ENCODE measurements around the gene RUNX3. TPM values are rescaled to one million over a fixed set of nuclear protein-coding genes. Genes with fewer than 3 reads are reported as not detected.

The RUNX3 gene
- polyA plus RNA-seq, 3 donors, result 4.4 to 27.9 (median 6.7) TPM

- TF ChIP-seq, protein P1, sequence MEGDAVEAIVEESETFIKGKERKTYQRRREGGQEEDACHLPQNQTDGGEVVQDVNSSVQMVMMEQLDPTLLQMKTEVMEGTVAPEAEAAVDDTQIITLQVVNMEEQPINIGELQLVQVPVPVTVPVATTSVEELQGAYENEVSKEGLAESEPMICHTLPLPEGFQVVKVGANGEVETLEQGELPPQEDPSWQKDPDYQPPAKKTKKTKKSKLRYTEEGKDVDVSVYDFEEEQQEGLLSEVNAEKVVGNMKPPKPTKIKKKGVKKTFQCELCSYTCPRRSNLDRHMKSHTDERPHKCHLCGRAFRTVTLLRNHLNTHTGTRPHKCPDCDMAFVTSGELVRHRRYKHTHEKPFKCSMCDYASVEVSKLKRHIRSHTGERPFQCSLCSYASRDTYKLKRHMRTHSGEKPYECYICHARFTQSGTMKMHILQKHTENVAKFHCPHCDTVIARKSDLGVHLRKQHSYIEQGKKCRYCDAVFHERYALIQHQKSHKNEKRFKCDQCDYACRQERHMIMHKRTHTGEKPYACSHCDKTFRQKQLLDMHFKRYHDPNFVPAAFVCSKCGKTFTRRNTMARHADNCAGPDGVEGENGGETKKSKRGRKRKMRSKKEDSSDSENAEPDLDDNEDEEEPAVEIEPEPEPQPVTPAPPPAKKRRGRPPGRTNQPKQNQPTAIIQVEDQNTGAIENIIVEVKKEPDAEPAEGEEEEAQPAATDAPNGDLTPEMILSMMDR (IDR thresholded peaks at IDR 0.05), result no peak
- H4K20me1 ChIP-seq (ENCODE audit: insufficient read depth, low read length), result peaks cover 94% of the 10 kb centered on the region
- 75% methylated on average over 20 of the region's 21 CpGs for WGBS (ENCODE audit: insufficient coverage)
- H3K4me1 Mint-ChIP-seq, result peaks cover 11% of the 10 kb centered on the region
- no peaks in the 10 kb centered on the region for H3K9me3 ChIP-seq (replicated peaks in 1 of 2; ENCODE audit: control insufficient read depth in 1 of 2, insufficient read depth in 1 of 2, low read length in 2 of 2)
- H3K9ac ChIP-seq (ENCODE audit: insufficient read depth, low read length, poor library complexity, severe bottlenecking), result no peak overlapping the region
- no peak overlapping the region for H3K4me3 Mint-ChIP-seq
- H3K4me3 ChIP-seq (replicated peaks in 1 of 3; ENCODE audit: low read depth in 2 of 3, low read length in 3 of 3), result no peak overlapping the region
- H3K27me3 Mint-ChIP-seq (ENCODE audit: low read depth in 3 of 3), result peaks cover 1 to 3% (median 3%) of the 10 kb centered on the region in 3 donors
- H3K4me1 ChIP-seq (ENCODE audit: control insufficient read depth in 1 of 2, insufficient read depth in 2 of 2, low read length in 2 of 2), result no peaks in the 10 kb centered on the region
- peaks cover 40 to 65% of the 10 kb centered on the region in 2 donors for H3K36me3 Mint-ChIP-seq
- no peak for DNase-seq
- no peak overlapping the region for H3K4me2 ChIP-seq (replicated peaks; ENCODE audit: extremely low read depth, low read length, poor library complexity, severe bottlenecking)
- H2AFZ ChIP-seq (ENCODE audit: insufficient read depth, low read depth, low read length, poor library complexity, severe bottlenecking), result no peak overlapping the region
- H3K36me3 ChIP-seq (replicated peaks in 1 of 2; ENCODE audit: control insufficient read depth in 1 of 2, insufficient read depth in 2 of 2, low read length in 2 of 2), result peaks cover 15 to 69% of the 10 kb centered on the region in 2 donors
- H3K27ac Mint-ChIP-seq, result peak overlapping the region in 2 of 7 donors; percentile 26 to 48
- intact Hi-C loops (cut with micrococcal nuclease), result loop anchor here in 1 of 2 donors (10.0 kb wide), 1 partner anchor 289 kb away; no protein-coding TSS in a partner anchor
- no peaks in the 10 kb centered on the region for H3K27me3 ChIP-seq (ENCODE audit: control insufficient read depth in 2 of 2, insufficient read depth in 2 of 2, low read length in 2 of 2)
- H3K79me2 ChIP-seq (ENCODE audit: insufficient read depth, low read length), result no peaks in the 10 kb centered on the region
- peaks cover 0 to 2% (median 0%) of the 10 kb centered on the region in 7 donors for H3K9me3 Mint-ChIP-seq
- no peak overlapping the region for H3K27ac ChIP-seq (ENCODE audit: low read depth in 1 of 2, low read length in 2 of 2)
These were observed 14.1 kb downstream of the RUNX3 start for GRCh38 chr1:24915816-24916602.

- H3K27me3 Mint-ChIP-seq (ENCODE audit: low read depth in 3 of 3), result peaks cover 1 to 3% (median 3%) of the 10 kb centered on the region in 3 donors
These were observed 15.6 kb downstream of the RUNX3 start for GRCh38 chr1:24914226-24915069.

More at GRCh38 chr1:24914226-24915069, 15.6 kb downstream of the RUNX3 start:
- H3K9me3 ChIP-seq (replicated peaks in 1 of 2; ENCODE audit: control insufficient read depth in 1 of 2, insufficient read depth in 1 of 2, low read length in 2 of 2), result no peaks in the 10 kb centered on the region
- Mint-ChIP-seq H3K4me3 (no peak overlapping the region), H3K36me3 (peaks cover 40 to 56% of the 10 kb centered on the region in 2 donors), H3K9me3 (peaks cover 0 to 2% (median 0%) of the 10 kb centered on the region in 7 donors), H3K27ac (peak overlapping the region in 3 of 7 donors; percentile 19 to 52 (median 24)), H3K4me1 (peaks cover 18% of the 10 kb centered on the region)
- no peak overlapping the region for H3K9ac ChIP-seq (ENCODE audit: insufficient read depth, low read length, poor library complexity, severe bottlenecking)
- peaks cover 3 to 5% of the 10 kb centered on the region in 2 donors for H3K4me1 ChIP-seq (ENCODE audit: control insufficient read depth in 1 of 2, insufficient read depth in 2 of 2, low read length in 2 of 2)
- peaks cover 92% of the 10 kb centered on the region for H4K20me1 ChIP-seq (ENCODE audit: insufficient read depth, low read length)
- no peak overlapping the region for H3K4me3 ChIP-seq (replicated peaks in 1 of 3; ENCODE audit: low read depth in 2 of 3, low read length in 3 of 3)
- 82% methylated on average over 29 of the region's 33 CpGs for WGBS (ENCODE audit: insufficient coverage)
- no peaks in the 10 kb centered on the region for H3K27me3 ChIP-seq (ENCODE audit: control insufficient read depth in 2 of 2, insufficient read depth in 2 of 2, low read length in 2 of 2)
- intact Hi-C loops (cut with micrococcal nuclease), result loop anchor here in 1 of 2 donors (10.0 kb wide), 1 partner anchor 290 kb away; no protein-coding TSS in a partner anchor
- H2AFZ ChIP-seq (ENCODE audit: insufficient read depth, low read depth, low read length, poor library complexity, severe bottlenecking), result no peak overlapping the region
- no peak overlapping the region for H3K4me2 ChIP-seq (replicated peaks; ENCODE audit: extremely low read depth, low read length, poor library complexity, severe bottlenecking)
- no peaks in the 10 kb centered on the region for H3K79me2 ChIP-seq (ENCODE audit: insufficient read depth, low read length)
- no peak overlapping the region for H3K27ac ChIP-seq (ENCODE audit: low read depth in 1 of 2, low read length in 2 of 2)
- TF ChIP-seq, protein P1 (IDR thresholded peaks at IDR 0.05), result no peak
- peaks cover 15 to 56% of the 10 kb centered on the region in 2 donors for H3K36me3 ChIP-seq (replicated peaks in 1 of 2; ENCODE audit: control insufficient read depth in 1 of 2, insufficient read depth in 2 of 2, low read length in 2 of 2)
- DNase-seq, result no peak
